ENCODE measurements around the gene PTGFRN. TPM values are rescaled to one million over a fixed set of nuclear protein-coding genes. Genes with fewer than 3 reads are reported as not detected.

Gene PTGFRN
- total and polyA plus RNA-seq, 2 of the 8 experiments (the other 6 are each of a cell fraction or from before 2014, with no cell fraction given) = 13.0 to 32.6 TPM

DNA sequence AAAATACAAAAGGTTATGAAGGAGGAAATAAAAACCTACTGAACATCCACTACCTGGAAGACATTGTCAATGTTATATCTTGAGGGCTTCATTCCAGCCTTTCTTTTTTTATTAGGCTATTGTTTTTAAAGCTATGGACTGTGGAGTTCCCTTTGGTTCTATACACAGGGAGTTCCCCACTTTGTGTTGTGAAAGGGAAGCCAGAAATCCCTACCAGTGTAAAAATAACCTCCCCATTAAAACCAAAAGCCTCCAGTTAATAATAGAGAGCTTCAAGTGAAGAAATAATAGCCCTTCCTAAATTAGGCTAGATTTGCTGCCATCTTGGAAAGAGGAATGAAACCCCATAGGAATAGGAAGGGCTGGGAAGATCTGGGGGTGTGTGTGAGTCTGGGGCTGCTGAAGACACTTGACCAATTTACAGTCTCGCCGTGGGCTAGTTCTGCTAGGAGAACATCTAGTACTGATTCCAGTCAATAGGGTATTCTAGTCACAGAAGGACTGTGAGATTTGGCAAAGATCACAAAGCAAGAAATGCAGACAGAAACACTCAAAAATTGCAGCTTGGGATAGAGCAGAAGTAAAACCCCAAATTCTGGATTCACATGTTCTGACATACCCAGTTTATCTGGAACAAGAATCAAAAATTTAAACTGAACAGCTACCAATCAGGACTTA is 32.4 kb upstream of the PTGFRN start (continued):
- TF ChIP-seq RNF2 (IDR thresholded peaks at IDR 0.05; ENCODE audit: borderline replicate concordance, low read depth, low read length, missing control alignments, poor library complexity, severe bottlenecking) = no peak
- TF ChIP-seq TCF12 (IDR thresholded peaks at IDR 0.05; ENCODE audit: low read depth, low read length) = no peak

Measured in H1 (cell line).